ENCODE results near the gene OR2F2.
A peak's percentile ranks its signal among the peaks of the same experiment; 100 is the strongest.

The OR2F2 gene

DNA sequence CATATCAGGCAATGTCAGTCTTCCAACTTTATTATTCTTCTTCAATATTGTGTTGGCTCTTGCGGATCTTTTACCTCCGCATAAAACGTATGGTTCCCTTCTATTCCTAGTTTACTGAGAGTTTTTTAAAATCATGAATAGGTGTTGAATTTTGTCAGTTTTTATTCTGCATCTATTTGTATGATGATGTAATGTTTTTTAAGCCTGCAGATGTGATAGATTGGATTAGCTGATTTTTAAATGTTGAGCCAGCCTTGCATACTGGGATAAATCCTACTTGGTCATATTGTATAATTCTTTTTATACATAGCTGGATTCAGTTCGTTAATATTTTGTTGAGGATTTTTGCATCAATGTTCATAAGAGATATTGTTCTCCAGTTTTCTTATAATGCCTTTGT, 10.4 kb downstream of the OR2F2 start:
- no peaks in the 10 kb centered on the region for H3K36me3 ChIP-seq (ENCODE audit: insufficient read depth, insufficient read length, low read length)
- TF ChIP-seq SUZ12 (IDR thresholded peaks at IDR 0.05; ENCODE audit: extremely low read depth, insufficient read depth, insufficient read length) (no peak), YY1 (IDR thresholded peaks at IDR 0.05; ENCODE audit: insufficient read depth, insufficient read length) (no peak)
- no peaks in the 10 kb centered on the region for H3K27me3 ChIP-seq (ENCODE audit: insufficient read depth, insufficient read length)
- H3K9ac ChIP-seq (ENCODE audit: insufficient read length, low read depth) = no peak overlapping the region
- H3K9me3 ChIP-seq (ENCODE audit: insufficient read depth, low read length) = peaks cover 9% of the 10 kb centered on the region; the same call in 1 of the 2 replicates
- H3K4me3 ChIP-seq (ENCODE audit: insufficient read length, low read depth) = no peak overlapping the region
- H3K4me1 ChIP-seq (ENCODE audit: insufficient read depth, insufficient read length) = no peaks in the 10 kb centered on the region
- no peak for DNase-seq (ENCODE audit: low read depth, low spot score)

GRCh38 chr7:143947111-143947510, 12.1 kb downstream of the OR2F2 start:
- H3K9me3 ChIP-seq (ENCODE audit: insufficient read depth, low read length) = peaks cover 9% of the 10 kb centered on the region; the same call in 1 of the 2 replicates

DNA sequence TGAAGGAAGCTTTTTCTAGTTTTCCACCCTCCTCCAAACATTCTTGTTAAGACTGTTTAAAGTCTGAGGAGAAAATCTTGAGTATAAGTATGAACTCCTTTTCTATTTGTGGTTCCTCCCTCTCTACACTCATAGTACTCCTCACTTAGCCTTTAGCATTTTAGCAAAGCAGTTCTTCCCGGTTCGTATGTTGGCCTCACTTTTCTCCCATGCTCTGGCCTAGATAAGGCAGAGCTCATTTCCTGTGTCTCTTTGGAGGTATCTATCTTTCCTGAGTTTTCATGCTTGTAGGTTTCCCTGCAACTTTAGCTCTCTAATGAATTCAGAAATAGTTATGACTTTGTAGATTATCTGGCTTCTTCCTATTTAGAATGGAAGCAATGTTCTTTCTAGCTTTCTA, 13.7 kb downstream of the OR2F2 start:
- TF ChIP-seq YY1 (IDR thresholded peaks at IDR 0.05; ENCODE audit: insufficient read depth, insufficient read length) (no peak), ZNF274 (IDR thresholded peaks at IDR 0.05; ENCODE audit: low read depth, low read length) (no peak), SUZ12 (IDR thresholded peaks at IDR 0.05; ENCODE audit: extremely low read depth, insufficient read depth, insufficient read length) (no peak)
- Histone ChIP-seq H3K9me3 (ENCODE audit: insufficient read depth, low read length) (peaks cover 9% of the 10 kb centered on the region; the same call in 1 of the 2 replicates), H3K4me1 (ENCODE audit: insufficient read depth, insufficient read length) (no peaks in the 10 kb centered on the region), H3K9ac (ENCODE audit: insufficient read length, low read depth) (no peak overlapping the region), H3K36me3 (ENCODE audit: insufficient read depth, insufficient read length, low read length) (no peaks in the 10 kb centered on the region), H3K4me3 (ENCODE audit: insufficient read length, low read depth) (no peak overlapping the region), H3K27me3 (ENCODE audit: insufficient read depth, insufficient read length) (no peaks in the 10 kb centered on the region)
- DNase-seq (ENCODE audit: low read depth, low spot score) = no peak

More at GRCh38 chr7:143947111-143947510, 12.1 kb downstream of the OR2F2 start:
- no peaks in the 10 kb centered on the region for H3K27me3 ChIP-seq (ENCODE audit: insufficient read depth, insufficient read length)
- TF ChIP-seq YY1 (IDR thresholded peaks at IDR 0.05; ENCODE audit: insufficient read depth, insufficient read length) (no peak), SUZ12 (IDR thresholded peaks at IDR 0.05; ENCODE audit: extremely low read depth, insufficient read depth, insufficient read length) (no peak), ZNF274 (IDR thresholded peaks at IDR 0.05; ENCODE audit: low read depth, low read length) (no peak)
- DNase-seq (ENCODE audit: low read depth, low spot score) = no peak
- no peaks in the 10 kb centered on the region for H3K4me1 ChIP-seq (ENCODE audit: insufficient read depth, insufficient read length)
- H3K9ac ChIP-seq (ENCODE audit: insufficient read length, low read depth) = no peak overlapping the region
- no peaks in the 10 kb centered on the region for H3K36me3 ChIP-seq (ENCODE audit: insufficient read depth, insufficient read length, low read length)
- no peak overlapping the region for H3K4me3 ChIP-seq (ENCODE audit: insufficient read length, low read depth)

DNA sequence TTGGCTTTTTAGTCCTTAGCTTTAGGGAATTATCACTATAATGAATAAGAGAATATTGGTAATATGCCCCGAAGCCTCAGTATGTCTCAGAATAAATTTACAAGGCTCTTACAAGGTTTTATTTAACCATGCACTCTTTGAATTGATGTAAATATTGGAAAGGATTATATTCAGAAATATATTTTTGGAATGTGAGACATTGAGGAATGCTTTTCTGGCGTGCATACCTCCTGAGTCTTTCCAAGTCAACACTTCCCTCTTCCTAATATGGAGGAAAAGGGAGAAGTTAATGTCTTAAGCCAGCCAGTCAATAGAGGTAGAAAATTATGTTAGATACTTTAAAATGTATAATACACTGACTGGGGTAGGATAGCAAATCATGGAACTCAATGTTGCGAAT, 18.4 kb downstream of the OR2F2 start:
- no peaks in the 10 kb centered on the region for H3K36me3 ChIP-seq (ENCODE audit: insufficient read depth, insufficient read length, low read length)
- H3K9ac ChIP-seq (ENCODE audit: insufficient read length, low read depth) = no peak overlapping the region
- H3K9me3 ChIP-seq (ENCODE audit: insufficient read depth, low read length) = no peaks in the 10 kb centered on the region
- no peaks in the 10 kb centered on the region for H3K27me3 ChIP-seq (ENCODE audit: insufficient read depth, insufficient read length)
- no peak for DNase-seq (ENCODE audit: low read depth, low spot score)
- TF ChIP-seq ZNF274 (IDR thresholded peaks at IDR 0.05; ENCODE audit: low read depth, low read length) (no peak), SUZ12 (IDR thresholded peaks at IDR 0.05; ENCODE audit: extremely low read depth, insufficient read depth, insufficient read length) (no peak), YY1 (IDR thresholded peaks at IDR 0.05; ENCODE audit: insufficient read depth, insufficient read length) (no peak)
- H3K4me3 ChIP-seq (ENCODE audit: insufficient read length, low read depth) = no peak overlapping the region
- H3K4me1 ChIP-seq (ENCODE audit: insufficient read depth, insufficient read length) = no peaks in the 10 kb centered on the region

DNA sequence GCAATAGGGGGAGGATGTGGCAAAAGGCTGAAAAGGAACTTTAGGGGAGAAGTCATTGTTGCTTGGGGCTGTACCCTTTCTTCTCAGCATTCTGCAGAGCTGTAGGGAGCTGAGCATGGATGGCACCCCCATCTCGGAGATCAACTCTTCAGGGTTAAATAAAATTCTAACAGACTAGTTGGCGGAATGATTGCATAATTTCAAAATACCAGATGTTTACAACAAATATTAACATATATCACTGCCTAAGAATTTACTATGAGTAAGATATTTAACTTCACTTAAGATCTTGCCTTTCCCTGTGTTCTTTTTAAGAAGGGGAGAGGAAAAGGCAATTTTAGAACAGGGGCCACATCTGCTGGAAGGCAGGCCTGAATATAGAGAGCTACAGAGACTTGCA, 19.1 kb downstream of the OR2F2 start:
- H3K4me3 ChIP-seq (ENCODE audit: insufficient read length, low read depth) = no peak overlapping the region
- no peaks in the 10 kb centered on the region for H3K4me1 ChIP-seq (ENCODE audit: insufficient read depth, insufficient read length)
- H3K27me3 ChIP-seq (ENCODE audit: insufficient read depth, insufficient read length) = no peaks in the 10 kb centered on the region
- H3K36me3 ChIP-seq (ENCODE audit: insufficient read depth, insufficient read length, low read length) = no peaks in the 10 kb centered on the region
- no peak for DNase-seq (ENCODE audit: low read depth, low spot score)
- H3K9me3 ChIP-seq (ENCODE audit: insufficient read depth, low read length) = no peaks in the 10 kb centered on the region
- no peak overlapping the region for H3K9ac ChIP-seq (ENCODE audit: insufficient read length, low read depth)
- no peak for TF ChIP-seq SUZ12 (IDR thresholded peaks at IDR 0.05; ENCODE audit: extremely low read depth, insufficient read depth, insufficient read length)
- no peak for TF ChIP-seq YY1 (IDR thresholded peaks at IDR 0.05; ENCODE audit: insufficient read depth, insufficient read length)
- no peak for TF ChIP-seq ZNF274 (IDR thresholded peaks at IDR 0.05; ENCODE audit: low read depth, low read length)

DNA sequence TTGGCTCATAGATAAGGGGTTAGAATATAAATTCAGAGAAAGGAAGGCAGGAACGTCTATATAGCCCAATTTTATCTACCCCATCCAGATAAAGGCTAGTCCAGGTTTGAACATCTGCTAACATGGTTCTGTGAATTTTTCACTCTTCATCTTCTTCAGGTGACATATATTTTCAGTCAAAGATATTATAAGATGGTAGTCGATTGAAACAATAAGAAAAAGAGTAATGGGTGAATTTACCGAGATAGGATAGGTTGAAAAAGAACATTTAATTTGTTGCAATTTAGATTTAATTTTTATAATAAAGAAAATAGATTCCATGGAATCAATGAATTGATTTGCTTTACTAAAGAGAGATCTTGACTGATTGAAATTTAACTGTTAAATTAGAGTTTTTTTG, 19.5 kb downstream of the OR2F2 start, which contains the start of gene OR2F1:
Gene OR2F1 (plus strand): TSS at position 301 of the 400 bp plus-strand sequence. CDS start 5,127 bp downstream, outside the sequence.
- H3K9me3 ChIP-seq (ENCODE audit: insufficient read depth, low read length) = no peaks in the 10 kb centered on the region
- no peaks in the 10 kb centered on the region for H3K4me1 ChIP-seq (ENCODE audit: insufficient read depth, insufficient read length)
- no peak within 1 kb of the TSS for H3K9ac ChIP-seq (ENCODE audit: insufficient read length, low read depth)
- no peaks in the 10 kb centered on the region for H3K36me3 ChIP-seq (ENCODE audit: insufficient read depth, insufficient read length, low read length)
- no peak within 1 kb of the TSS for H3K4me3 ChIP-seq (ENCODE audit: insufficient read length, low read depth)
- H3K27me3 ChIP-seq (ENCODE audit: insufficient read depth, insufficient read length) = no peaks in the 10 kb centered on the region
- TF ChIP-seq ZNF274 (IDR thresholded peaks at IDR 0.05; ENCODE audit: low read depth, low read length) = no peak
- no peak for TF ChIP-seq YY1 (IDR thresholded peaks at IDR 0.05; ENCODE audit: insufficient read depth, insufficient read length)
- no peak for TF ChIP-seq SUZ12 (IDR thresholded peaks at IDR 0.05; ENCODE audit: extremely low read depth, insufficient read depth, insufficient read length)
- no peak for DNase-seq (ENCODE audit: low read depth, low spot score)

- no peaks in the 10 kb centered on the region for H3K9me3 ChIP-seq (ENCODE audit: insufficient read depth, low read length)
- H3K4me3 ChIP-seq (ENCODE audit: insufficient read length, low read depth) = no peak overlapping the region
- H3K36me3 ChIP-seq (ENCODE audit: insufficient read depth, insufficient read length, low read length) = no peaks in the 10 kb centered on the region
- H3K4me1 ChIP-seq (ENCODE audit: insufficient read depth, insufficient read length) = no peaks in the 10 kb centered on the region
- peak; percentile 8 for DNase-seq (ENCODE audit: low read depth, low spot score)
- TF ChIP-seq ZNF274 (IDR thresholded peaks at IDR 0.05; ENCODE audit: low read depth, low read length) (no peak), YY1 (IDR thresholded peaks at IDR 0.05; ENCODE audit: insufficient read depth, insufficient read length) (no peak), SUZ12 (IDR thresholded peaks at IDR 0.05; ENCODE audit: extremely low read depth, insufficient read depth, insufficient read length) (no peak)
- H3K9ac ChIP-seq (ENCODE audit: insufficient read length, low read depth) = no peak overlapping the region
- no peaks in the 10 kb centered on the region for H3K27me3 ChIP-seq (ENCODE audit: insufficient read depth, insufficient read length)
Measured at GRCh38 chr7:143958781-143959180, 23.7 kb downstream of the OR2F2 start.
